Activated CD4-positive, alpha-beta T cell treated with anti-CD3 and anti-CD28 coated beads, Interleukin-2, Interleukin-6, amounts not matched to agents 100 ng/mL and 50 ng/mL, durations not matched to agents 16 hours and 8 hours (primary cell): Measurements from ENCODE around the gene MAD2L2.

Experiments used
- DNase-seq: peaks from one replicate; pipeline ENCODE4 v3.0.0-alpha.2; 2020

MAD2L2 gene

DNA sequence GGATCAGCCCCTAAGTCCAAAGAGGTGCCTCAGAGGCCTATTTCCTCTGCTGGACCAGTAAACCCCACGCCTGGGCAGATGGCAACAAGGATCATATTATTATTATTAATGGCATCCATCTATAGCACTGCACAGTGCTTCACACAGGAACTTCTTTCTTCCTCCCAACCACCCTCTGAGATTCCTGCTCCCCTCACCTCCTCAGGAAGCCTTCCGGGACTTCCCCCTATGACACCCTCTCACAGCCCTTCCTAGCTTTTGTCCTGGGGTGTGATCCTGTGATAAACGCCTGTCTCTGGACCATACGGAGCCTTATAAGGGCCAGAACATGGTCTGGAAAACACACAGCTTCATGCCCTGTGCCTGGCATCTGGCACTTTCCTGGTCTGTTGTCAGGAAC is 29.9 kb downstream of the MAD2L2 start:
- no peak for DNase-seq

GRCh38 chr1:11650331-11650991 is 30.5 kb downstream of the MAD2L2 start:
- peak; percentile 86 for DNase-seq

DNA sequence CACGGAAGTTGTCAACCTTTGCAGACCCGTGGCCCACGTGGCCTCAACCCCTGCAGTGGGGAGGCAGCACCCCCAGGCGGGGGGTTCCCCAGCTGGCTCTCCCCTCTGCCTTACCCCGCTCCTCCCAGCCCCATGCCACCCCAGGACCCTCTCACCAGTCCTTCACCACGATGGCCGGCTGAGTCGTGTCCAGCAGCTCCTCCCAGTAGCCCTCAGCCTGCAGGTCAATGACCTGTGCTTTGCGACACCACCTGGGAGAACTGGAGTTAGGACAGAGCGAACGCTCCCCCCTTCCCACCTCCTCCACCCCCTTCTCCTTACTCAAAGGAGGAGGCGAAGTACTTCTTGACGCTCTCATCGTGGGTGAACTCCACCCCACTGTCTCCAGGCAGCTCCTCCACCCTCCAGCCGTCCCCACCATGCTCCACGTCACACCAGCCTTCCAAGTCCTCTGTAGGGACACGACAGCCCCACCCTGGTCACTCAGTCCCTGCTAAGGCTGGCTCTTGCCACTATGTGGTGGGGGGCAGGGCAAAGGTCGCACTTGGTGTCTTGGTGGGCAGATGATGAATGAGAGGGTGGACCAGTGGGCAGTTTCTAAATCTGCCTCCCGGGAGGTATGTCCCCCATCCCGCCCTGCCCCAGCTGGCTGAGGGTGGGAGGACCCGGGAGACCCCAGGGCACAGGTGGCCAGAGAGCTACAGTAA is 31.2 kb downstream of the MAD2L2 start:
- DNase-seq = no peak

DNA sequence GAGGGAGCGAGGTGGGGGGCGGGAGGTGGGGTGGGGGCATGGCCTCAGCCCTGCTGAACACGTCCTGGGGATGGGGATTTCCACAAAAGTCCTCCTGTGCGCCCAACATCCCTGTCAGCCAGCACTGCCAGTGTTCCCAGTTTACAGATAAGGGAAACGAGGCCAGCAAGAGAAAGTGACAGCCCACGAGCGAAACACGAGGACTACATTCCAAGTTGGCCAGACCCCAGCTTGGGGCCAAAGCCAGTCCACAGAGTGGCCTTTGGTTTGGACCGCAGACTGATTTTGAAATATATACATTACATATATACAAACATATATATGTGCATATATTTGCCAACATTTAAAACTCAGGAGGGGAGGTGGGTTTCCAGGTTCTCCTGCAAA is 31.7 kb downstream of the MAD2L2 start:
- DNase-seq = no peak

DNA sequence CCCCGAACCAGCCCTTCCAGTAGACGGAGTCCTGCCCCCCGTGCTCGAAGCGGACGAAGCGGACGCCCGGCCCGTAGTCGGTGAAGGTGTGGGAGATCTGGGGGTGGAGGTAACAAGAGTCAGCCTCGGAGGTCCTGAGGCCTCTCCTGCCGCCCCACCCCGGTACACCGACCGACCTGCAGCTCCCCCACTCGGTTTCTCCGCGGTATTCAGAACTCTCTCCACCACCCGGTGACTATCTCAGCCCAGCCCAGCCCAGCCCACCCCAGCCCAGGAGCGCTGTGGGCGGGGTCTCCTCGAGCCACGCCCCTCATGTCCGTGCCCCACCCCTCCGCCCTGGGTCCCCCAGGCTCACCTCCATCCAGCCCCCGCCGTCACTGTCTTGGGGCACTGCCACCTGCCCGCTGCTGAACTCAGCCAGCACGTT is 32.2 kb downstream of the MAD2L2 start:
- peak; percentile 40 for DNase-seq

GRCh38 chr1:11648039-11648438 is 32.9 kb downstream of the MAD2L2 start:
- no peak for DNase-seq

GRCh38 chr1:11647333-11647732 is 33.6 kb downstream of the MAD2L2 start:
- DNase-seq = no peak

GRCh38 chr1:11646317-11646716 is 34.6 kb downstream of the MAD2L2 start:
- DNase-seq = no peak

DNA sequence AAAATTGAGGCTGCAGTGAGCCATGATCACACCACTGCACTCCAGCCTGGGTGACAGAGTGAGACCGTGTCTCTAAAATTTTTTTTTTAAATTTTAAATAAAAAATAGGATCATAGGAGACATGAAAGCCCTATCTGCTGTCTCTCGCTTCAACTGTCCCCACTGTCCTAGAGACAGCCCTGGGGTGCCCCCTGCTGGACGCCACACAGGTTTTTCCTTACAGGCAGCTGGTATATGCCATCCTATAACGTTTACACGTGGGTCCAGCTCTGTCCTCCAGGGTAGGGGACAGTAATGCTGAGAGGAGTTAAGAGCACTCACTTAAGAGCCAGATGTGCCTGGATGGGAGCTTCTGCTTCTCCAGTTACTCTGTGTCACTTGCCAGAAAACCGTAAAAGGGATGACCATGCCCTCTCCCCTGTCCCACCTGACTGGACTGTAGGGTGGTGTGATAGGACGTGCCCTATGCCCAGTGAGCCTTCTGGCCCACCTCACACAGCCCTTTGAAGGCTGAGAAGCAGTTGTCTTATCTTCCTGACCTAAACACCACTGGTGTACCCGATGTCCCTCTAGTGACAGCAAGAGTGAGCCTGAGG is 35.2 kb downstream of the MAD2L2 start:
- DNase-seq = peak; percentile 89

GRCh38 chr1:11645270-11645669 is 35.7 kb downstream of the MAD2L2 start:
- DNase-seq = no peak

DNA sequence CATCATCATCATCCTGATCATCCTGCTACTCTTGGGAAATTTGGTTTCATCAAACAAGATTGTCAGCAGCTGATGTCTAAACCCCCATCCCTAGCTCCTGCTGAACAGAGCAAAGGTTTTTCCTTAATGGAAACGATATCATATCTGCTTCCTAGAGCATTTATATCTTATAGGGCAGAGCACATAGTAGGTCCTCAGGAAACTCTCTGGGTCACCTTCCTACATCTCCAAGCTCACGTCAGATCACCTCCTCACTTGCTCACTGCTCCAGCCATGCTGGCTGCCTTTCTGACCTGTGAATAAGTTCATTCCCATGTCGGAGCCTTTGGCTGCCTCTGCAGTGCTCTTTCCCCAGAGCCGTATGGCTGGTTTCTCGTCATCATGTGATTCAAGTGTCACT is 37.2 kb downstream of the MAD2L2 start:
- DNase-seq = no peak

DNA sequence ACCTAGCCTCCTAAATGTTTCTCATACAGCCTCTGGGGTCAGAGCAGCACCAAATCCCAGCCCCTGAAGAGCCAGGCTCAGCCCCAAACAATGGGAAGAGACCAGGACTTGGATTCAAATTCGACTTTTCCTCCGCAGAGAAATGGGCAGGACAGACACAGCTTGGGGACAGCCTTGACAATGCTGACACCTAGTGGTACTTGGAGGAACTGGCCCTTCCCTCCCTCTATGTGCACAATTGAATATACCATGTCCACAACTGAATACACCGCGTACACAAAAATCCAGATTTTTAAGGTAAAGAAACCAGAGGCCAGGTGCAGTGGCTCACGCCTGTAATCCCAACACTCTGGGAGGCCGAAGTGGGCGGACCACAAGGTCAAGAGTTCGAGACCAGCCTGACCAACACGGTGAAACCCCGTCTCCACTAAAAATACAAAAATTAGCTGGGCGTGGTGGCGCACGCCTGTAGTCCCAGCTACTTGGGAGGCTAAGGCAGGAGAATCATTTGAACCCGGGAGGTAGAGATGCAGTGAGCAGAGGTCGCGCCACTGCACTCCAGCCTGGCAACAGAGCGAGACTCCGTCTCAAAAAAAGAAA is 38.4 kb downstream of the MAD2L2 start:
- peak; percentile 78 for DNase-seq

DNA sequence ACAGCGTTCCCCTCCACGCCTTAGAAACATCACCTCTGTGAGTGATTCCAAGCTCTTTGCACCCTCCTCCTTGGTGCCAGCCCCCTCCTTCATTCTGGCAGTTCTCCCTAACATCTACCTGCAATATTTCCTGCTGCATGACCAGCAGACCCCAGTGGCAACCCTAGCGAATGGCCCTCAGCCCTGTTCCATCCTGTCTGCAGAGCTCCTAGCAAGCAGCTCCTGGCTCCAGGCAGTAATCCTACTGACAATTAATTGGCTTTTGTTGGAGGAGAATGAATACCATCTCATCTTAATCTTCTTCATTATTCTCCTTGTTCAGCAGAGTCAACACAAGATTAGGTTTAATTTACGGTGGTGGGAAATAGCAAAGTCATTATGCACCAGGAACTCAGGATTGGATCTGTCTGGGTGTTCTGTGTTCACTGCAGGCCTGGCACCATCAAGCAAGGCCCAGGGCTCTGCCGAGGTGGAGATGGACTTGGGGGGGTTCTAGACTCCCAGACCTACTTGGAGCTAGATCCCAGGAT is 39.1 kb downstream of the MAD2L2 start:
- no peak for DNase-seq

GRCh38 chr1:11640944-11641343 is 40.0 kb downstream of the MAD2L2 start:
- DNase-seq = no peak

- DNase-seq = no peak
These were observed 40.8 kb downstream of the MAD2L2 start for GRCh38 chr1:11640101-11640500.

DNA sequence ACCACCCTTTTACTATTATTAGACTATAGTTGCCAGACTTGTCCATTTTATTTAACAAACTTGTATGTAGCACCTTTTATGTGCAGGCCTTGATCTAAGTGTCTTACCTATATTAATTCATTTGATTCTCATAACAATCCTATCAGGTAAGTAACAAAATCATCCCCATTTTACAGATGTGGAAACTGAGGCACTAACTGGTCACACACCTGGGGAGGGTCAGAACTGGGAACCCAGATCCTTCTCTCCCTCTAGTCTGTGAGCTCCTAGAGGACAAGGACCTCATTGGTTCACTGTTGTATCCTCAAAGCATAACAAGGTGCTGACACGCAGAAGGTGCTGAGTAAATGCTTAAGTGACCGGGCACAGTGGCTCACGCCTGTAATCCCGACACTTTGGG is 41.6 kb downstream of the MAD2L2 start:
- DNase-seq = no peak

GRCh38 chr1:11638121-11638520 is 42.8 kb downstream of the MAD2L2 start:
- DNase-seq = no peak

DNA sequence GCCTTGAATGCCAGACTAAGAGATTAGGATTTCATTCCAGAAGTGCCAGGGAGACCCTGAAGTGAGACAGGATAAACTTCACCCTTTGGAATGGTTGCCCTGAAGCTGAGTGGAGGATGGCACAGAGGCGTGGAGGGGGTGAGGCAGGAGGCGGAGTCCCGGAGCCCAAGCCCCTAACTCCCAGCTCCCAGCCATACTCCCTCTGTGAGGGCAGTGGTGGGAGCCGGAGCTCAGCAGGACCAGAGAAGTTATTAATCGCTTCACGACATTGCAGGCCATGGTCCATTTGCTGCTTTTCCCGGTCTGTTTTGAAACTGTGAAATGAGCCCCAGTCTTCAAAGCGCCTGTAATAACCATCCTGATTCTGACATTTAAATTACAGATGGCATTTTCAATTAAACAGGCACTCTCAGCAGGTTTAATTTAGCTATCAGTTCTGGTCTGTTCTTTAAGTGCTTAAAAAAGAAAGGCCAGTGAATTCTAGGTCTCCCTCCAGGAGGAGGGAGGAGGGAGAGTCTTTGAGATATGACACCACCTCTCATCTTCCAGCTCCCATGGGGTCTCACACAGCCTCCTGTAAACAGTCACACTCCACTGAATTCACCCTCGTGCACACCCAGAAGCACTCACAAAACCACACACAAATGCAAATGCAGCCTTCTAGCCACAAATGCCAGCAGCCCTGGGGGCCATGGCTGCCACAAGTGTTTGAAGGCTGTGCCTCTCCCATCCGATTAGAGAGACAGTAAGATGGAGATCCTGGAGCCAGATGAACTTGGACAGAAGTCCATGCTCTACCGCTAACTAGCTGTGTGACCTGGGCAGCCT is 46.4 kb downstream of the MAD2L2 start:
- no peak for DNase-seq

- no peak for DNase-seq
These were observed 51.5 kb downstream of the MAD2L2 start for GRCh38 chr1:11629184-11630016.

- DNase-seq = no peak
These were observed 52.2 kb downstream of the MAD2L2 start for GRCh38 chr1:11628767-11629166.

DNA sequence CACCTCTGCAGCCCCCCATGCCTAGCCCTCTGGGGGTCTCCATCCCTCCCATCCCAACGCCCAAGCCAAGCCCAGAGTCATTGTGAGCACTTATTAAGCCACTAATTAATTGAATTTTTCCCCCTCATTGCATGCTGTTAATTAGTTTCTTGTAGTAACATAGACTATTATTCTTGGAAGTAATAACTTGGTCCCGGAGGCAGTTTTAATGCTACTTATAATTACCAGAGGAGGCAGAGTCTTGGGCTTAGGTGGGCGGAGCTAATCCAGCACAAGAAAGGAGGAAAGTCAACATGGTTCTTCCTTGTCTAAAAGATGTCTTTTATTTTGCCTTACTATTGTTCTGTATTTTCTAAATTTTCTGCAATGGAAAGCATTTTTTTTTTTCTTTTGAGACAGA is 54.4 kb downstream of the MAD2L2 start:
- no peak for DNase-seq
